Sciatic nerve (tissue), 2 donors: ENCODE data around the gene VENTX. TPM values are rescaled to one million over a fixed set of nuclear protein-coding genes. Genes with fewer than 3 reads are reported as not detected.

Experiments
- ATAC-seq: fragments of 200-7000 bp; cut with Tn5 transposase; one replicate; pipeline ENCODE4 v1.9.1; 2020; ENCODE audit warnings: mild to moderate bottlenecking, moderate library complexity
- DNase-seq: peaks from one replicate; pipeline ENCODE4 v3.0.0-alpha.2; 2020; ENCODE audit warnings: low spot score
- intact Hi-C: fragments of 100-400 bp; cut with DNase I; formaldehyde crosslinking; loops from one replicate; pipeline ENCODE4 v1.14.2; 2022
- total RNA-seq: library from RNA; stranded (reverse); fragmentation: NEBNext Ultra II Directional; extraction: Animal tissue kit (Norgen Biotek cat#: 25700); gene quantifications from one replicate; pipeline ENCODE4 v1.2.1, GENCODE V29; 2021
- donor health status: DM: no; HTN: no; CAD: no.
- donor health status: DM: no; HTN: no; CAD: no.

The VENTX gene
- 3.0 TPM for total RNA-seq

GRCh38 chr10:133237588-133238465, at the start of gene VENTX:
TSS of gene VENTX (plus strand) at chr10:133237855. CDS start at chr10:133237915, 60 bp downstream.
- intact Hi-C loops = no loop called here
- no peak for ATAC-seq
- no peak for DNase-seq

GRCh38 chr10:133187906-133188681, 49.6 kb upstream of the VENTX start:
- intact Hi-C loops = no loop called here
- no peak for ATAC-seq

GRCh38 chr10:133189256-133189655, 48.4 kb upstream of the VENTX start:
- DNase-seq = no peak

More at GRCh38 chr10:133187906-133188681, 49.6 kb upstream of the VENTX start:
- DNase-seq = no peak

GRCh38 chr10:133189726-133190125, 47.9 kb upstream of the VENTX start:
- DNase-seq = no peak
- no peak for ATAC-seq
- intact Hi-C loops = no loop called here

More at GRCh38 chr10:133189256-133189655, 48.4 kb upstream of the VENTX start:
- no peak for ATAC-seq
- intact Hi-C loops = no loop called here

GRCh38 chr10:133190225-133190624, 47.4 kb upstream of the VENTX start:
- intact Hi-C loops = no loop called here
- ATAC-seq (no peak), DNase-seq (no peak)

- no peak for DNase-seq
- no peak for ATAC-seq
- intact Hi-C loops = no loop called here
Measured at GRCh38 chr10:133191651-133192050, 46.0 kb upstream of the VENTX start.

- no peak for ATAC-seq
- intact Hi-C loops = loop anchor here (1.0 kb wide), 1 partner anchor 34 kb away; the partner anchor contains the start of gene KNDC1
- DNase-seq = no peak
Measured at GRCh38 chr10:133194151-133194550, 43.5 kb upstream of the VENTX start.

- DNase-seq (no peak), ATAC-seq (no peak)
- intact Hi-C loops = no loop called here
Measured at GRCh38 chr10:133195096-133195495, 42.6 kb upstream of the VENTX start.

- ATAC-seq (no peak), DNase-seq (no peak)
- intact Hi-C loops = no loop called here
Measured at GRCh38 chr10:133195611-133196010, 42.0 kb upstream of the VENTX start.

GRCh38 chr10:133196221-133196915, 41.3 kb upstream of the VENTX start:
- intact Hi-C loops = no loop called here
- no peak for ATAC-seq

GRCh38 chr10:133196936-133197758, 40.5 kb upstream of the VENTX start:
- no peak for ATAC-seq
- intact Hi-C loops = no loop called here
- DNase-seq = no peak

More at GRCh38 chr10:133196221-133196915, 41.3 kb upstream of the VENTX start:
- no peak for DNase-seq

GRCh38 chr10:133197786-133198185, 39.9 kb upstream of the VENTX start:
- ATAC-seq (no peak), DNase-seq (no peak)
- intact Hi-C loops = no loop called here

GRCh38 chr10:133198206-133198605, 39.4 kb upstream of the VENTX start:
- intact Hi-C loops = no loop called here
- DNase-seq = no peak
- no peak for ATAC-seq

GRCh38 chr10:133198621-133199487, 38.8 kb upstream of the VENTX start:
- no peak for ATAC-seq
- no peak for DNase-seq
- intact Hi-C loops = no loop called here

GRCh38 chr10:133199488-133199885, 38.2 kb upstream of the VENTX start:
- ATAC-seq (no peak), DNase-seq (no peak)

GRCh38 chr10:133199992-133200611, 37.6 kb upstream of the VENTX start:
- no peak for DNase-seq
- no peak for ATAC-seq
- intact Hi-C loops = no loop called here

More at GRCh38 chr10:133199488-133199885, 38.2 kb upstream of the VENTX start:
- intact Hi-C loops = no loop called here

GRCh38 chr10:133200621-133201031, 37.0 kb upstream of the VENTX start:
- intact Hi-C loops = no loop called here
- DNase-seq (no peak), ATAC-seq (no peak)
